Stimulated activated CD8-positive, alpha-beta memory T cell treated with anti-CD3 and anti-CD28 coated beads, Interleukin-15, amount 100 ng/mL, for 24 hours (primary cell): ENCODE measurements around the gene HSPA14.
"Not testable (repeated sequence)": the region's sequence is repeated elsewhere in the genome, so short reads cannot be mapped to it uniquely, and the experiment has no call there.

Experiments
- DNase-seq: peaks from one replicate; pipeline ENCODE4 v3.0.0-alpha.2; 2020; ENCODE audit warnings: low read depth

HSPA14 gene, protein sequence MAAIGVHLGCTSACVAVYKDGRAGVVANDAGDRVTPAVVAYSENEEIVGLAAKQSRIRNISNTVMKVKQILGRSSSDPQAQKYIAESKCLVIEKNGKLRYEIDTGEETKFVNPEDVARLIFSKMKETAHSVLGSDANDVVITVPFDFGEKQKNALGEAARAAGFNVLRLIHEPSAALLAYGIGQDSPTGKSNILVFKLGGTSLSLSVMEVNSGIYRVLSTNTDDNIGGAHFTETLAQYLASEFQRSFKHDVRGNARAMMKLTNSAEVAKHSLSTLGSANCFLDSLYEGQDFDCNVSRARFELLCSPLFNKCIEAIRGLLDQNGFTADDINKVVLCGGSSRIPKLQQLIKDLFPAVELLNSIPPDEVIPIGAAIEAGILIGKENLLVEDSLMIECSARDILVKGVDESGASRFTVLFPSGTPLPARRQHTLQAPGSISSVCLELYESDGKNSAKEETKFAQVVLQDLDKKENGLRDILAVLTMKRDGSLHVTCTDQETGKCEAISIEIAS

DNA sequence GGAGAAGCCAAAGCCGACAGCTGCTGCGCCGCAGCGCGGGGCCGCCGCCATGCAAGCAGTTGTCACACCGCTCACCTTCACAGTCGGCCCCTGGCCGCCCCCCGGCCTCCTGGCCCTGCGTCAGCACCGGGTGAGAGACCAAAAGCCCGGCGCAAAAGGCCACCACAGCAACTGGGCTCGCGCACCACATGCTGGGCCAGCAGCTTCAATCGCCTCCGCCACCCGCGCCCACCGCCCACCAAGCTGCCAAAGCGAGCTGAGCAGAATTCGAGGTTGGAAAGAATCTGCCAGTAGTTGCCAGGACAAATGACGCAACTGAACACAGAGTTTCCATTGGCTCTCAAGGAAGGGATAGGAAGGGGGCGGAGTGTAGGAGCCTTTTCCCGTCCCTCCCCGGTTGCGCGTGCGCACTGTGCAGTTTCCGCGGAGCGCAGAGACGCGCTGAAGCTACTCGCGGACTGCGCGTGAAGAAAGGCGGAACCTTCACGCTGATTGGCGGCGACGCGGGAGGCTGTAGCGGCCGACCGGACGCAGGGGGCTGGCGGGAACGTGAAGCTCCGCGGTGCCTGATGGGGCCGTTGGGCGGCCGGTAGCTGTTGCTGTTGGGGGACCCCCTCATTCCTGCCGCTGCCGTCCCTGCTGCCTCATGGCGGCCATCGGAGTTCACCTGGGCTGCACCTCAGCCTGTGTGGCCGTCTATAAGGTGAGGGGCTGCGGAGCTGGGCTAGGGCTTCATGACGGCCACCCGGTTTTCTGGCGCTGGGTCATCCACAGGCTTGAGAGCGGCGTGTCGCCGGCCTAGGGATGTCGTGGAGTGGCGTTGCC is at the start of gene HSPA14, which contains the start of the genes CDNF and MSANTD7:
TSS of gene HSPA14 (plus strand) at position 550 of the 825 bp plus-strand sequence. CDS start at position 647, 97 bp downstream.
TSS of gene CDNF (minus strand) at position 281 of the 825 bp plus-strand sequence. CDS start at position 190, 91 bp downstream.
TSS of gene MSANTD7 (plus strand) at position 550 of the 825 bp plus-strand sequence. CDS start 3,979 bp downstream, outside the sequence.
- peak; percentile 99 for DNase-seq

DNA sequence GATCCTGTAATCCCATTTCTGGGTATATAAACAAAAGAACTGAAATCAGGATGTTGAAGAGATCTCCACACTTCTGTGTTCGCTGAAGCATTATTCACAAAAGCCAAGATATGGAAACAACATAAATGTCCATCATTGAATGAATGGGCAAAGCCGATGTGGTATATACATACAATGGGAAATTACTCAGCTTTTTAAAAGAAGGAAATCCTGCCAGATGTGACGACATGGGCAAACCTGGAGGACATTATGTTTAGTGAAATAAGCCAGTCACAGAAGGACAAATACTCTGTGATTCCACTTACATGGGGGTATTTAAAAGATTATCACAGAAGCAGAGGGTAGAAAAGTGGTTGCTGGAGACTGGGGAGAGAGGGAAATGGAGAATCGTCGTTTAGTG is 39.5 kb upstream of the HSPA14 start:
- no peak for DNase-seq

DNA sequence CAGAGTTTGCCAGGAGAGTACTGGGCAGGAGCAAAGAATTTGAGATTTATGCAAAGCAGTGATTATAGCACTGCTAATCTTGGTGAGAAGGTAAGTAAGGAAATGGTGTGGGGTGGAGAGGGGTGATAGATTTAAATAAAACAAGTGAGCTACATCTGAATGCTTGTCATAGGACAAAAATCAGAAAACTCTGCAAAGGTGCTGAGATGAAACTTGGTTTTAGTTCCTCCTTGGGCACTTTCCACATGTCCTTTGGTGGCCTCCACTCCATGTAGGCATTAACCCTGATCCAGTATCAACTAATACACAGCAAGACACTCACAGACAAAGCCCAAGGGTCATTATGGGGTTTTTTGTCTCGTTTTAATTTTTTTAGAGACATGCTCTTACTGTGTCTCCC is 37.7 kb upstream of the HSPA14 start:
- DNase-seq: no peak

DNA sequence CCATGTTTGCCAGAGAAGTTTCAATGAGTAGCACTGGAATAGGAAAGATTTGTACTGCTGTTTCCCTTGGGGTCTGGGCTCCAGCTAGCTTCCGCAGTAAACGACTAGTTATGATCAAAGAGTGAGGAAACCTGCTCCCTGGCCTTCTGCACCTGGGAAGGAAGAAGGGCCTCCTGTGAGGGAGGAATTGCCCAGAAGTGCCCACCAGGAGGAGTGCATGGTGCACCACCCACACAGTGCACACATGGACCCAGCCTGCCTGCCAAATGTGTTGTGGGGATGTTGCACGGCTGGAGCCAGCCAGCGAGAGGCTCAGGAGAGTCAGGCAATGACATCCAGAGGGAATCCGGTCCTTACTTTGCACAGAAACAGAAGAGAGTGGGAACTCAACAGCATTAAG is 36.4 kb upstream of the HSPA14 start:
- no peak for DNase-seq

DNA sequence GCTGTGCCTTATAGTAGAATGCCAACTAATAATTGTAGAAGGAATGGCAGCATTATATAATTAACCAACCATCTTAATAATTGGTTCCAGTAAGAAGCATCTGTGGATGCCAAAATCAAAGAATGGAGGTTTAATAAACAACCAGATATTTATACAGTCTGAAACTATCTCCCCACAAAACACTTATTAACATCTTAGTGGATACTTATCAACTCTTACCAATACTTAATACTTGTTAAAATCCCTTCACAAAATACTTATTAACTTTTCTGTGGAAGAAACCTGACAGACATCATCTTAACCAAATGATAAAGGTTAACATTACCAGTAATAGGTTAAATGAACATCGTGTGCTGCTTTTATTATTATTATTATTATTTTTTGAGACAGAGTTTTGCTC is 34.3 kb upstream of the HSPA14 start:
- no peak for DNase-seq

DNA sequence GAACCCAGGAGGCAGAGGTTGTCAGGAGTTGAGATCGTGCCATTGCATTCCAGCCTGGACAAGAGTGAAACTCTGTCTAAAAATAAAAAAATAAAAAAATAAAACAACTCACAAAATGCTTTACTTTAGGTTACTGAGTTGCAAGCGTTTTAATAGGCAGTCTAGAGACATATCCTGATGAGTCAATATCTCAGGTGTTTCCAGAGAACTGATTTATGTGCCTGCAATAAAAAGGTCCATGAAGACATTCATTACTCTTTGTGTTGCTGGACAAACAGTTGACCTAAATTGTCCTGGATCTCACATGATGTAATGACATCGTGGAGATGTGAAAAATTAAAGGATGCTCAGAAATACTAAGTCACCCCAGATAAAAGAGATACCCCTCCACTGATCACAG is 31.8 kb upstream of the HSPA14 start:
- DNase-seq: no peak

DNA sequence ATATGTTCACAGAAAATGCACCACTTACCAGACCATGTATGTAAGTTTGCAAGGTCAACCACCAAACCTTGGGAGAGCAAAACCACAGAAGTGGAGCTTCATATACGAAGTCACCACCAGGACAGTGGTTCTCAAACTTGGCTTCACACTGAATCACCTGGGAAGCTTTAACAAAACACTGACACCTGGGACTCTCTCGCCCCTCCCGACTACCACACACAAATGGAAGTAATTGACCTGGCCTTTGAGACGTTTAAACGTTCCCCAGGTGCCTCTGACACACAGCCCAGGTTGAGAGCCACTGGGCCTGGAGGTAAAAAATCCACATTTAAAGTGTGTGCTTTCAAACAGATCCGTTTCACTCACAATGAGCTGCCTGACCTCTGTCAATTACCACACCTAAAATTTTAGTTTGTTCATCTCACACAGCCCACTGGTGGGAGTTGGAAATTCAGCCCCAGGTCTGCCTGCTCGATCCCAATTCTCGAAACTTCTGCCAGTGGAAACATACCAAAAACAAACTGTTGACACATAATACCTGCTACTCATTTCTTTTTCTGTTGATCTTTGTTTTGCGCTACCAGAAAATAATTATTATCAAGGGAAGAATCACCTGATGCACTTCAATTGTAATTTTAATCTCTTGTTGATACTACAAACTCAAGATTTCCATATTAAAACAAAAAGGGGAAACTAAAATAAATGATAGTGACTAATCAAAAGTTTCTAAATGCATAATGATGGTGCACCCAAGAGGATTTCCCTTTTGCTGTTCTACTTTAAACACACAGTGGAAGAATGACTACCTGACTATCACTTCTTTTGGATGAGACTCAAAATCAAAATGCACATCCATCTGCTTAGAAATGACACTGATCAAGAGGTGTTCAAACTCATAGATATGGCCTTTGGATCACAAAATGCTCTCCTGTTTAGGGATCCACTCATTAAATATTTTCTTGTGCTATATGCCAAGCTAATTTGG is 26.8 kb upstream of the HSPA14 start:
- no peak for DNase-seq

DNA sequence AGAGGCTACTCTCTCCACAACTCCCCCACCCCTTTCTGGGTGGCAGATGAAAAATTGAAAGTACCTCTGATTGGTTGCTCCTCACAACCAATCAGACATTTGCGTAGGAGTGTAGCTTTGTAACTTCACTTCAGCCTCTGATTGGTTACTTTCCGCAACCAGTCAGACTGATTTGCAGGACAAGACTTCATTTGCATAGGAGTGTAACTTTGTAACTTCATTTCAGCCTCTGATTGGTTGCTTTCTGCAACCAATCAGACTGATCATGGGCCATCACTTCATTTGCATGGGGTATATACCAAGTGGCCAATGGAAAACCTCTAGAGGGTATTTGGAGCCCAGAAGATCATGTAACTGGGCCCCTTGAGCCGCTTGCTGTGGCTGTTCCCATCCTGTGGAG is 25.8 kb upstream of the HSPA14 start:
- DNase-seq: no peak

DNA sequence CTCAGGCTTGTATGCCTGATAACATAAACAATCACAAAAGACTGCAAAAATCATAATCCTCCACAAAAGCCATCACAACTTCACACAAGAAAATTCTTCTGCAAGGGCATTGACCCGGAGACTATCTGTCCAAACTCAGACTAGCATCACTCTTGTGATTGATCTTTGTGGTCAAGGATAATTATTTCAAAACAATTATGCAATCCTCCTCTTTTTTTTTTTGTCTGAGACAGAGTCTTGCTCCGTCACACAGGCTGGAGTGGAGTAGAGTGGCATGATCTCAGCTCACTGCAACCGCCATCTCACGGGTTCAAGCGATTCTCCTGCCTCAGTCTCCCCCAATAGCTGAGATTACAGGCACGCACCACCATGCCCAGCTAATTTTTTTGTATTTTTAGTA is 22.4 kb upstream of the HSPA14 start:
- no peak for DNase-seq

DNA sequence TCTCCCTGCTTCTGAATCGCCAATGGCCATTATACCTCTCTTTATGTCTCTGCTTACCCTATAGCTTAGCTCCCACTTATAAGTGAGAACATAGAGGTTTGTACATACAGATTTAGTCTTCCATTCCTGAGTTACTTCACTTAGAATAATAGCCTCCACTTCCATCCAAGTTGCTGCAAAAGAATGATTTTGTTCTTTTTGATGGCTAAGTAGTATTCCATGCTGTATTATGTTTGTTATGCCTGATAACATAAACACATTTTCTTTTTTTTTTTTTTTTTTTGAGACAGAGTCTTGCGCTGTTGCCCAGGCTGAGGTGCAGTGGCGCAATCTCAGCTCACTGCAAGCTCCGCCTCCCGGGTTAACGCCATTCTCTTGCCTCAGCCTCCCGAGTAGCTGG is 21.4 kb upstream of the HSPA14 start:
- DNase-seq: not testable (repeated sequence)

DNA sequence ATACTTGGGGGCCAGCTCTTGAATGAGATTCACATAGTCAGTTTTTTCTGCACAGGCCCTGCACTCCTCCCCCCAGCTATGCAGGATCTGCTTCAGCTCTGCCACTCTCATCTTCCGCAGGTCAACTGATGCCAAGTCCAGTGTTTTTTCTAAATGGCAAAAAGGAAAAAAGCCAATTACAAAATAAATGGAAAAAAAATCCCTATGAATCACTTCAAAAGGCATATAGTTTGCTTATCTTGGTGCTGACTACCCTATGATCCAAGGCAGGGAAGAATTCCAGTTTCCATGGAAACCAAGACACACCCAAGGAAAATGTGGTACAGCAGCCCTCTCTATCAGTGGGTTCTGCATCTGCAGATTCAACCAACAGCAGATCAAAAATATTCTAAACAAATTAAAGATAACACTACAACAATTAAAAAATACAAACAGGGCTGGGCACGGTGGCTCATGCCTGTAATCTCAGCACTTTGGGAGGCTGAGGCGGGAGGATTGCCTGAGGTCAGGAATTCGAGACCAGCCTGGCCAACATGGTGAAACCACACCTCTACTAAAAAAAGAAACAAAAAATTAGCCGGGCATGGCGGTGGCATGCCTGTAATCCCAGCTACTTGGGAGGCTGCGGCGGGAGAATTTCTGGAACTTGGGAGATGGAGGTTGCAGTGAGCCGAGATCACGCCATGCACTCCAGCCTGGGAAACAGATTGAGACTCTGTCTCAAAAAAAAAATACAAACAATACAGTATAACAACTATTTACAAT is 17.9 kb upstream of the HSPA14 start:
- no peak for DNase-seq

DNA sequence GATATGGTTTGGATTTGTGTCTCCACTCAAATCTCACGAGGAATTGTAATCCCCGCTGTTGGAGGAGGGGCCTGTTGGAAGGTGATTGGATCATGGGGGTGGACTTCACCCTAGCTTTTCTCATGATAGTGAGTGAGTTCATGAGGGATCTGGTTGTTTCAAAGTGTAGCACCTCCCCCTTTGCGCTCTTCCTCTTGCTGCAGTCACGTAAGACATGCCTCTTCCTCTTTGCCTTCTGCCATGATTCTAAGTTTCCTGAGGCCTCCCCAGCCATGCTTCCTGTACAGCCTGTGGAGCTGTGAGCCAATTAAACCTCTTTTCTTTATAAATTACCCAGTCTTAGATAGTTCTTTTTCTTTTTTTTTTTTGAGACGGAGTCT is 17.3 kb upstream of the HSPA14 start:
- DNase-seq: no peak

DNA sequence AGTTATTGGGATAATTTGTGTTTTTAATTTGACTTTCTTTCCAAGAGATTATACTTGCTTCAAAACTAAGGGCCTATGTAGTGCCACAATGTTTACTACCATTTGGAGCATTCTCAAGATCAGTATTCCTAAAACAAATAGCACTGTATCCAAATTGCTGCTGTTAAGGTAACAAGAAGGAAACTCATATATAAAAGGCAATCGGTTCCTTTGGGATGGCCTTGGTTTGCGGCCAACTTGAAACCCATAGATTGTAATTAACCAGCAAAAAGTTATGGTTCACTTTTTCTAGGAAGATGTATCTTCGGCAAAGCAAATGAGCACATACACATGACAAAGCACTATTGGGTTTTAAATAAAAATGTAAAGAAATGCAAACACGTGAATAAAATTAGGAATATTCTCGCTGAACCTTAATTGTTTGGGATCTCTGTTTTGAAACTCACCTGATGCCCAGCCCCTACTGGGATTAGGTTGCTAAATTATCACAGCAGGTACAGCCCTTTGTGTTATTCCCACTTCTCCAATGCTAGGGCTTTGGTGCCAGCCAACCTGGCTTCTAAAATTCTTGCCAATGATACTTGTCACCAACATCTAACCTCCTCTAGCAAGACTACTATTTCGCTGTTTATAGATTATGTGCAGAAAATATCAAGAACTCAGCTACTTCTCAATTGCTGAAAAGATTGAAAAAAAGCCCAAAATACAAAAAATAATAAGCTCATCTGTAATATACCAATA is 16.3 kb upstream of the HSPA14 start:
- DNase-seq: no peak

DNA sequence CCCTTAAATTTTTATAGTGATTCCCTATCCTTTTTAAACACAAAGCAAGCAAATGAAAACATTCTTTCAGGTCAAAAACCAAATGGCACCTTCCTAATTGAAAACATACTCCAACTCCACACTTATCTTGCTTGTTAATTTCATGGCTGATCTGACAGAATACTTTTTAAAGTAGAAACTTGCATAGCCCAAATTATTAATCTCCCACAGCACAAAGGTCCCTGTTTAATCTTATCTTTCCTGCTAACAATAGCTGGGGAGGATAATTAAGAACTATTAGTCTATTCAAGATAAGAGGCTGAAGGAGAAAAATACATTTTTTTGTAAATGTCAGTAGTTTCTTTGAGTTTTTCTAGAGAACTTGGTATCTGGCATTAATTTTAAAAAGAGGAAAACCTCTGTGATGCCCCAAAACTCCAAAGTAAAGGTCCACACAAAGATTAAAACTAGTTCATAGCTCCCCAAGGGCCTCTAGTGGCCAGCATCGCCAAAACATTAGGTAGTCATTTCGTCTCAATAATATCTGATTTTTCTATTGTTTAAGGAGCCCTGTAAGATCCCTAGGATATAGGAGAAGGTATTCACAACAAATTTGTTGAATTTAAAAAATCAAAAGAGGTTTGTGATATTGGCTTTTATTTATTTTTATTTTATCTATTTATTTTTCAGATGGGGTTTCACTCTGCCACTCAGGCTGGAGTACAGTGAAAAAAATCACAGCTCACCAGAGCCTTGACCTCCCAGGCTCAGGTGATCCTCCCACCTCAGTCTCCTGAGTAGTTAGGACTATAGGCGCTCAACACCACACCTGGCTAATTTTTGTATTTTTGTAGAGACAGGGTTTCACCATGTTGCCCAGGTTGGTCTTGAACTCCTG is 15.0 kb upstream of the HSPA14 start:
- DNase-seq: no peak

DNA sequence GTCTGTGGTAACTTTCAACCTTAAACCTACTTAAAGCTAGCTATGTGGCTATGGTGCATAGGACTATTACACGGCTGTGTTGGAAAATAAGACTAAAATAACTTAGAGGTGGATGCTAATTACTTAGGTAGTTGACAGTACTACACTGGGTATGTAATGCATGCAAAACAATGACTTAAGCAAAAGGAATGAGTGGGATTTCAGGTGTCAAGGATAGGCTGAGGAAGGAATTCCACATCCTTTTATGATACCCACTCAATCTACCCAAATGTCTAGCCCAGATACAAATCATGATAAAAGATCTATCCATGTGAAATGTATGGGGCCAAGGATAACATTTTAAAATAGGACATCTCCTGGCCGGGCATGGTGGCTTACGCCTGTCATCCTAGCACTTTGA is 14.1 kb upstream of the HSPA14 start:
- no peak for DNase-seq

DNA sequence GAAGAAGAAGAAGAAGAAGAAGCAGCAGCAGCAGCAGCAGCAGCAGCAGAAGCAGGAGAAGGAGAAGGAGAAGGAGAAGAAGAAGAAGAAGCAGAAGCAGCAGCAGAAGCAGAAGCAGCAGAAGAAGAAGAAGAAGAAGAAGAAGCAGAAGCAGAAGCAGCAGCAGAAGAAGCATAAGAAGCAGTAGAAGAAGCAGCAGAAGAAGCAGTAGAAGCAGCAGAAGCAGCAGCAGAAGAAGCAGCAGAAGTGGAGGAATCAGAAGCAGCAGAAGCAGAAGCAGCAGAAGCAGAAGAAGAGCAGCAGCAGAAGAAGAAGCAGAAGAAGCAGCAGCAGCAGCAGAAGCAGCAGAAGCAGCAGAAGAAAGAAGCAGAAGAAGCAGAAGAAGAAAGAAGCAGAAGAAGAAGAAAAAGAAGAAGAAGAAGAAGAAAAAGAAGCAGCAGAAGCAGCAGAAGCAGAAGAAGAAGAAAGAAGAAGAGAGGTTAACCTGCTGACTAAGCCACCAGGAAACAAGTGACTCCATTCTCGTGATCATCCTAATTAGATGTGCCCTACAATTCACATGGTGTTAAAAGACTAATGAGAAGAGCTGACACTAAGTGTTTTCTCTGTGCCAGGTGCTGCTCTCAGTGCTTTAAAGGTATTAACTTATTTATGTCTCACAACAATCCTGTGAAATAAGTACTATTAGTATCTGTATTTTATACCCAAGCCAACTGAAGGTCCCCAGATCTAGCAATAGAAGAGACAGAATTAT is 11.9 kb upstream of the HSPA14 start:
- DNase-seq: no peak

DNA sequence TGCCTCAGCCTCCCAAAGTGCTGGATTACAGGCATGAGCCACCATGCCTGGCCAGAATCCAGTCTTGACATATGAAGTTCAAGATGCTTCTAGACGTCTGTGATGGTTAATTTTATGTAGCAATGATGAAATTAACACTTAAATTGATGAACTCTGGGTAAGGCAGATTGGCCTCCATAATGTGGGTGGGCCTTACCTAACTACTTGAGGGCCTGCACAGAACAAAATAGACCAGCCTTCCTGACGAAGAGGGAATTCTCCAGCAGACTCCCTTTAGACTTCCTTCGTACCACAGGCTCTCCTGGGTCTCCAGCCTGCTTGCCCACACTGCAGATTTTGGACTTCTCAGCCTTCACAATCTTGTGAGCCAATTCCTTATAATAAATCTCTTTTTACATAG is 5.0 kb upstream of the HSPA14 start:
- DNase-seq: no peak

DNA sequence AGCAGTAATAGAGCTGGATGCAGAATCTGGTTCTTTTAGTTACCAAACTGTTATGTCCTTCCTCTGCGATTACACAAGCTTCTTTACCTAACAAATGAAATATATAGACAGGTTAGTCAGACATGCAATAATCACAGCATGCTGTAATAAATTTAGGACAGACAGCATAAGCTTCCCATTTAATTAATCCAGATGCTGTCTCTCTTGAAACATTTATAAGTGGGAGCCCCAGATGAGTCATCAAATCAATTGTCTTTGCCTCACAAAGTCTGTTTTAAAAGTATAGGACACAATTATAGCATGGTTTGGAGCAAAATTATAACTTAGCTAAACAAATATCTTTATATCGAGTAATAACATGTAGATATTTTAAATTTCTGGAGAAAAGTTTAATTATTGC is 1.9 kb upstream of the HSPA14 start:
- no peak for DNase-seq
